Astrocyte of the cerebellum (primary cell): ENCODE measurements around the gene UQCRC2.

Source experiments
- DNase-seq: peaks from one replicate; pipeline ENCODE4 v3.0.0-alpha.2; 2011; ENCODE audit warnings: low read depth
- H3K4me3 ChIP-seq: 2 replicates; pipeline ENCODE4 v1.5.1; 2011; ENCODE audit warnings: mild to moderate bottlenecking, low read depth, low read length, moderate library complexity
- CTCF ChIP-seq: IDR thresholded peaks from 2 replicates; pipeline ENCODE4 v1.5.1; 2012; ENCODE audit warnings: low read length, low read depth, moderate library complexity, mild to moderate bottlenecking; ENCODE audit errors: missing control alignments
- in situ Hi-C: cut with HindIII; loops from 2 replicates; pipeline ENCODE4 v1.10.0; 2017; ENCODE audit warnings: low sequenced_read_pairs

UQCRC2 gene

GRCh38 chr16:22007509-22008214, 54.5 kb downstream of the UQCRC2 start, which contains the start of gene MOSMO:
TSS of gene MOSMO (plus strand) at chr16:22008111. CDS start at chr16:22008302, 191 bp downstream.
- peak; percentile 18 for DNase-seq
- in situ Hi-C loops, result no loop called here
- peak within 1 kb of the TSS; percentile 86 for H3K4me3 ChIP-seq
- no peak for TF ChIP-seq CTCF

DNA sequence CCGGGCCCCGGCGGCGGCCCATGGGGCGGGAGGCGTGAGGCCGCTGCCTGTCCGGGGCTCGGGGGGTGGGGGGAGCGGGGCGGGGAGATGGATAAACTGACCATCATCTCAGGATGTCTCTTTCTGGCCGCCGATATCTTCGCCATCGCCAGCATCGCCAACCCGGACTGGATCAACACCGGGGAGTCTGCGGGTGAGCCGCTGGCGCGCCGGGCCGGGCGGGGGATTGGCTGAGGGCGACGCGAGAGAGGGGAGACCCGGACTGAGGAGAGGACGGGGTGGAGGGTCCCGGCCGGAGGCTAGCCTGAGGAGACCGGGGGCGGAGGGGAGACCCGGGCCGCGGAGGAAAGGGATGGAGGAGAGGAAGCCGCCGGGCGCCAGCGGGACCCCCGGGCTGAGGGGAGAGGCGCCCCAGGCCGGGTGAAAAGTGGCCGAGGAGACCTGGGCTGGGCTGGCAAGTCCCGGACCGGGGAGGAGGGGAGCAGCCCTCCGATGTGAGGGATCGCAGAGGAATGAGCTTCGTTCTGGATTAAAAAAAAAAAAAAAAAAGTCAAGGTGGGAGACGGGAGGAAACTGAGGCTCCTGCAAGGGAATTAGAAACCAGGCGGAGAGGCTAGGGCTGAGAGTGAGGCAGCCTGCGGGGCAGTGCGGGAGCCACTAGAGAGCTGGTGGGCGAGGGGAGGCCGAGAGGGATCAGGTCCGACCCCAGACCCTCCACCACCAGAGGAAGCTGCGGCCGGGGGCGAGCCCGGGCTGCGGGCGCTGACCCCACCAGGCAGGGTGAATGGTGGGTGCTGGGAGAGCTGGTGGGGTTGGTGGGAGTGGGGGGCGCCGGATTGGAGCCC, 55.3 kb downstream of the UQCRC2 start:
- no peak for DNase-seq
- no peak for TF ChIP-seq CTCF
- H3K4me3 ChIP-seq, result peak overlapping the region; percentile 86
- in situ Hi-C loops, result no loop called here

- no peak overlapping the region for H3K4me3 ChIP-seq
- in situ Hi-C loops, result no loop called here
- no peak for TF ChIP-seq CTCF
- no peak for DNase-seq
Observed at GRCh38 chr16:22010902-22011301, 57.7 kb downstream of the UQCRC2 start.

GRCh38 chr16:22012241-22012640, 59.1 kb downstream of the UQCRC2 start:
- in situ Hi-C loops, result no loop called here
- DNase-seq, result no peak
- no peak for TF ChIP-seq CTCF
- no peak overlapping the region for H3K4me3 ChIP-seq

GRCh38 chr16:22013486-22013885, 60.3 kb downstream of the UQCRC2 start:
- no peak for DNase-seq
- in situ Hi-C loops, result no loop called here
- no peak for TF ChIP-seq CTCF
- H3K4me3 ChIP-seq, result no peak overlapping the region

GRCh38 chr16:22014271-22014873, 61.2 kb downstream of the UQCRC2 start:
- no peak for DNase-seq
- in situ Hi-C loops, result no loop called here
- TF ChIP-seq CTCF, result no peak
- H3K4me3 ChIP-seq, result no peak overlapping the region
